HEK293 (cell line): ENCODE data around the gene EBI3.

Experiments used
- CTCF ChIA-PET: fragments of 350-600 bp; formaldehyde crosslinking; extraction: SDS; loops from one replicate; lab custom pipeline; 2021; ENCODE audit warnings: antibody characterized with exemption; lab: Yijun Ruan, JAX
- POLR2A ChIA-PET: fragments of 300-600 bp; formaldehyde crosslinking; extraction: SDS; loops from one replicate; lab custom pipeline; 2020; ENCODE audit warnings: antibody characterized with exemption, inconsistent platforms; lab: Yijun Ruan, JAX
- H3K27ac ChIP-seq: fragments of 200-500 bp; sonication (Bioruptor generic); 2 replicates; pipeline ENCODE4 v1.5.1; 2014; ENCODE audit warnings: low read depth, low read length, control low read depth, inconsistent platforms; ENCODE audit errors: extremely low read depth
- H3K36me3 ChIP-seq, 2 experiments: fragments of 200-500 bp in 1 of 2; sonication (Bioruptor generic) in 1 of 2; 1 replicate in 1 of 2; 2 replicates in 1 of 2; pipeline ENCODE4 v1.5.1; 2014 to 2017; ENCODE audit warnings: inconsistent platforms in 2 of 2, low read length in 2 of 2; ENCODE audit not compliant: control insufficient read depth in 2 of 2, insufficient read depth in 1 of 2
- H3K4me1 ChIP-seq: fragments of 200-500 bp; sonication (Bioruptor generic); 2 replicates; pipeline ENCODE4 v1.5.1; 2014; ENCODE audit warnings: mild to moderate bottlenecking, low read length, inconsistent platforms; ENCODE audit not compliant: control insufficient read depth, insufficient read depth
- H3K4me3 ChIP-seq: 2 replicates; pipeline ENCODE4 v1.5.1; 2011; ENCODE audit warnings: low read depth, mild to moderate bottlenecking, control low read depth, low read length, moderate library complexity
- H3K9me3 ChIP-seq: fragments of 200-500 bp; sonication (Bioruptor generic); 2 replicates; pipeline ENCODE4 v1.5.1; 2014; ENCODE audit warnings: low read depth, low read length, inconsistent platforms; ENCODE audit not compliant: control insufficient read depth, insufficient read depth
- GLIS1 ChIP-seq: fragments of 450-650 bp; formaldehyde crosslinking; IDR thresholded peaks from 2 replicates; pipeline ENCODE4 v1.5.1; 2016; ENCODE audit warnings: missing biosample characterization, missing genetic modification characterization
- KLF17 ChIP-seq: fragments of 450-650 bp; formaldehyde crosslinking; IDR thresholded peaks from 2 replicates; pipeline ENCODE4 v1.5.1; 2016; ENCODE audit warnings: missing biosample characterization, missing genetic modification characterization
- SP2 ChIP-seq: fragments of 450-650 bp; formaldehyde crosslinking; IDR thresholded peaks from 2 replicates; pipeline ENCODE4 v1.5.1; 2016; ENCODE audit warnings: missing biosample characterization, missing genetic modification characterization
- TRIM28 ChIP-seq: IDR thresholded peaks from 2 replicates; pipeline ENCODE4 v1.6.1; 2011; ENCODE audit warnings: low read length, control low read depth, borderline replicate concordance
- ZBTB20 ChIP-seq: fragments of 450-650 bp; formaldehyde crosslinking; IDR thresholded peaks from 2 replicates; pipeline ENCODE4 v1.5.1; 2016; ENCODE audit warnings: missing biosample characterization, missing genetic modification characterization
- ZEB2 ChIP-seq: fragments of 450-650 bp; formaldehyde crosslinking; IDR thresholded peaks from 2 replicates; pipeline ENCODE4 v1.5.1; 2016; ENCODE audit warnings: missing biosample characterization, missing genetic modification characterization
- ZNF610 ChIP-seq: fragments of 450-650 bp; formaldehyde crosslinking; IDR thresholded peaks from 2 replicates; pipeline ENCODE4 v1.5.1; 2016; ENCODE audit warnings: missing biosample characterization, missing genetic modification characterization, borderline replicate concordance
- ZNF660 ChIP-seq: fragments of 450-650 bp; IDR thresholded peaks from 2 replicates; pipeline ENCODE4 v1.5.1; 2018; ENCODE audit warnings: missing biosample characterization, mild to moderate bottlenecking, missing genetic modification characterization
- ZNF785 ChIP-seq: fragments of 450-650 bp; formaldehyde crosslinking; IDR thresholded peaks from 2 replicates; pipeline ENCODE4 v1.5.1; 2016; ENCODE audit warnings: missing biosample characterization, missing genetic modification characterization
- ZSCAN30 ChIP-seq: fragments of 450-650 bp; IDR thresholded peaks from 2 replicates; pipeline ENCODE4 v1.5.1; 2018; ENCODE audit warnings: missing biosample characterization, mild to moderate bottlenecking, missing genetic modification characterization, moderate library complexity
- ZXDB ChIP-seq: fragments of 450-650 bp; formaldehyde crosslinking; IDR thresholded peaks from 2 replicates; pipeline ENCODE4 v1.5.1; 2016; ENCODE audit warnings: missing biosample characterization, missing genetic modification characterization
- TF ChIP-seq, protein P1 (sequence below): fragments of 450-650 bp; formaldehyde crosslinking; IDR thresholded peaks from 2 replicates; pipeline ENCODE4 v1.5.1; 2016; ENCODE audit warnings: missing biosample characterization, missing genetic modification characterization

Gene EBI3

DNA sequence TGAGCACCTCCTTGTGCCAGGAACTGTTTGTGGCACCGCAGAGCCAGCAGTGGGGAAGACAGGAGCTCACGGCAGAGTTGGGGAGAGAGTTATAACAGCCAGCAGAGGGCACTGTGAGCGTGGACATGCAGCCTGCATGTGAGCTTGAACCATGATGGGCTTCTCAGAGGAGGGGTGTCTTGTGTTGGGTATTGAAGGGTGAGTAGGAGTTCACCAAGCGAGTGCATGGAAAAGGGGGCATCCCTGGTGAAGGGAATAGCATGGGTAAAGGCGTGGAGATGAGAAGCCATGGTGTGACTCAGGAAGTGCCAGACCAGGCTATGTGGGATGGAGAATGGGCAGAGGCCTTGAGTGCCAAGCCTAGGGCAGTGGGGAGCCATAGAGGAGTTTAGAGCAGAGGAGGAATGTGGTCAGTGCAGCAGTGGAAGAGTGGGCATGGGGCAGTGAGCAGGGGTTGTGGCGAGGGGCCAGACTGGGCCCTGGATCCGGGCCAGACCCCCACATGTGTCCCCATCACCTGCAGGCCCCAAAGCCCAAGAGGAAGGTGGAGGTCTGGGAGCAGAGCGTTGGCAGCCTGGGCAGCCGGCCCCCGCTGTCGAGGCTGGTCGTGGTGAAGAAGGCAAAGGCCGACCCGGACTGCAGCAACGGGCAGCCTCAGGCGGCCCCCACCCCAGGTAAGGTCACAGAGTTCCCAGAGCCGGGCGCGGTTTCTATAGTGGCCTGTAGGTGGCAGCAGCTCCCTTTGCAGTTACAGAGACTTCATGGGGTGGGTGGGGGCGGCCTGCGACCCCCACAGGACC lies 38.0 kb downstream of the EBI3 start (continued):
- TF ChIP-seq ZSCAN30 (tag by site-specific recombination) = no peak
- TF ChIP-seq, protein P1, sequence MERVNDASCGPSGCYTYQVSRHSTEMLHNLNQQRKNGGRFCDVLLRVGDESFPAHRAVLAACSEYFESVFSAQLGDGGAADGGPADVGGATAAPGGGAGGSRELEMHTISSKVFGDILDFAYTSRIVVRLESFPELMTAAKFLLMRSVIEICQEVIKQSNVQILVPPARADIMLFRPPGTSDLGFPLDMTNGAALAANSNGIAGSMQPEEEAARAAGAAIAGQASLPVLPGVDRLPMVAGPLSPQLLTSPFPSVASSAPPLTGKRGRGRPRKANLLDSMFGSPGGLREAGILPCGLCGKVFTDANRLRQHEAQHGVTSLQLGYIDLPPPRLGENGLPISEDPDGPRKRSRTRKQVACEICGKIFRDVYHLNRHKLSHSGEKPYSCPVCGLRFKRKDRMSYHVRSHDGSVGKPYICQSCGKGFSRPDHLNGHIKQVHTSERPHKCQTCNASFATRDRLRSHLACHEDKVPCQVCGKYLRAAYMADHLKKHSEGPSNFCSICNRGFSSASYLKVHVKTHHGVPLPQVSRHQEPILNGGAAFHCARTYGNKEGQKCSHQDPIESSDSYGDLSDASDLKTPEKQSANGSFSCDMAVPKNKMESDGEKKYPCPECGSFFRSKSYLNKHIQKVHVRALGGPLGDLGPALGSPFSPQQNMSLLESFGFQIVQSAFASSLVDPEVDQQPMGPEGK (tag by site-specific recombination) = peak; percentile 96
- no peak for TF ChIP-seq ZNF785 (tag by site-specific recombination)
- peak; percentile 43 for TF ChIP-seq ZXDB (tag by site-specific recombination)
- TF ChIP-seq ZBTB20 (tag by site-specific recombination) = 0 out of 2 replicates have a peak, but pooled peaks have one; percentile 22
- no peak for TF ChIP-seq ZEB2
- peak; percentile 37; the same call in 1 of the 2 replicates for TF ChIP-seq KLF17 (tag by site-specific recombination)
- TF ChIP-seq ZNF660 (tag by site-specific recombination) = no peak
- TF ChIP-seq TRIM28 = no peak

DNA sequence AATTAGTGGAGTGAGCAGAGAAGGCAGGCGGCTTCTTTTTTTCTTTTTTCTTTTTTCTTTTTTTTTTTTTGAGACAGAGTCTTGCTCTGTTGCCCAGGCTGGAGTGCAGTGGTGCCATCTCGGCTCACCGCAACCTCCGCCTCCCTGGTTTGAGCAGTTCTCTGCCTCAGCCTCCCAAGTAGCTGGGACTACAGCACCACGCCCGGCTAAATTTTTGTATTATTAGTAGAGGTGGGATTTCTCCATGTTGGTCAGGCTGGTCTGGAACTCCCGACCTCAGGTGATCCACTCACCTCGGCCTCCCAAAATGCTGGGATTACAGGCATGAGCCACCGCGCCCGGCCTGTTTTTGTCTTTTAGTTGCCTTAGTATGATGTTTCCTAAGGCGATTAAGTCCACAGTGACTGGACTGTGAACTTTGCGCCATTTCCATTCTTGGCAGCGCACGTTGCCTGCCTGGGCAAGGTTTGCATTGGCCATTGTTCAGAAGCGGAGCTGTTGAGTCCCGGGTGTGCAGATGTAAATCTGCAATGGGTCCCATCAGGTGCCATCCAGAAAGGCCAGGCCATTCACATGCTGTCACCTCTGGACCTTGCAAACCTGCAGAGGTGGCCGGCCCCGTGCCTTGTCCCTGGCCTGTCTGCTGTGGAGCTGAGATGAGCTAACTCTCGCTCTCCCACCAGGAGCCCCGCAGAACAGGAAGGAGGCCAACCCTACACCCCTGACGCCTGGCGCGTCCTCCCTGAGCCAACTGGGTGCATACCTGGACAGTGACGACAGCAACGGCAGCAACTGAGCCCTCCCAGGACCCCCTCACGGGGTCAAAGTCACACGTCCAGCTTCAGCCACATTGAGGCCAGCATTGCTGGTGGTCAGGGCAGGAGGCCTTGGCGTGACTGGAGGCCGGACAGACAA lies 38.8 kb downstream of the EBI3 start:
- peaks cover 13 to 29% of the 10 kb centered on the region in 2 experiments; a peak in 2 of 3 replicates for H3K36me3 ChIP-seq
- ChIA-PET CTCF (interaction anchor here (0.5 to 4.3 kb wide), 17 partner anchors 9 to 554 kb away, joined by 3 to 92 read pairs (median 9); partner anchors contain the start of genes CHAF1A, LRG1, MPND and SH3GL1), POLR2A (interaction anchor here (0.6 to 1.4 kb wide), 7 partner anchors 47 to 257 kb away, joined by 3 to 11 read pairs (median 4); partner anchors contain the start of gene CHAF1A)

GRCh38 chr19:4268816-4269430 lies 39.6 kb downstream of the EBI3 start:
- H3K36me3 ChIP-seq = peaks cover 13 to 27% of the 10 kb centered on the region in 2 experiments; a peak in 2 of 3 replicates
- TF ChIP-seq GLIS1 (tag by site-specific recombination) (peak; percentile 29; the same call in 1 of the 2 replicates), ZNF610 (tag by site-specific recombination) (no peak)
- TF ChIP-seq, all 188 proteins: peak for 1
- H3K27ac ChIP-seq = no peak overlapping the region
- no peaks in the 10 kb centered on the region for H3K9me3 ChIP-seq
- CTCF ChIA-PET = interaction anchor here (2.0 to 4.3 kb wide), 6 partner anchors 8 to 256 kb away, joined by 8 to 92 read pairs (median 33); partner anchors contain the start of genes CHAF1A, MPND and SH3GL1
- POLR2A ChIA-PET = interaction anchor here (0.6 to 1.4 kb wide), 2 partner anchors 56 to 74 kb away, joined by 3 read pairs; no protein-coding TSS in a partner anchor
- no peaks in the 10 kb centered on the region for H3K4me1 ChIP-seq
- no peak overlapping the region for H3K4me3 ChIP-seq

More for the DNA sequence above, 38.8 kb downstream of the EBI3 start:
- Histone ChIP-seq H3K9me3 (no peaks in the 10 kb centered on the region), H3K4me3 (no peak overlapping the region), H3K27ac (no peak overlapping the region), H3K4me1 (no peaks in the 10 kb centered on the region)
- TF ChIP-seq SP2 (tag by site-specific recombination) (0 out of 2 replicates have a peak, but pooled peaks have one; percentile 4), GLIS1 (tag by site-specific recombination) (no peak)
